HK-2 (cell line): ENCODE data around the gene SGCD.
A peak's percentile ranks its signal among the peaks of the same experiment; 100 is the strongest.

Experiments used
- DNase-seq: peaks from one replicate; pipeline ENCODE4 v3.0.0-alpha.2; 2018; ENCODE audit not compliant: unreplicated experiment

SGCD gene

DNA sequence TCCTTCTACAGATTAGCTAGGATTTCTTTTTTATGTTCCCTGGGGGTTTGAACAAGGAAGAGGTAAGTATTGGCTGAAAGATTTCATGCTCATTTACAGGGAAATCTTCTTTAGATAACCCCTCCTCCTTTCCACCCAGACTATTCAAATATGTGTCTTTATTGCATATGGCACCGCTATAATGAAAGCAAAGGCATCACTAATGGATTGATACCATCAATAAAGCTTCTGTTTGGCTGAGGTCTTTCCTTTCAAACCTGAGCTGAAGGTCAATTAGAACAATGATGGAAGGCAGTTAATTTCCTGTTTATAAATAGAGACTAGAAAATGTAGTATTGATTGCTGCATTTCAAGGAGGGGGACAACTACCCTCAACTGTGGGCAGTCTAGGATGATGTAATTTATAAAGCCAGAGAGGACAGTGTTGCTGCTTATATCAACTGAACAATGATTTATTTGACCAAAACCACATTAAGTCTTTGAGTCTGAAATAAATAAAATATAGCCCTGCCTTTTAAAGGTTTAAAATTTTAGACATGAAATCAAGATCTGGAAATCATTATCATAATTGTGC lies 132.9 kb downstream of the SGCD start:
- DNase-seq: no peak

DNA sequence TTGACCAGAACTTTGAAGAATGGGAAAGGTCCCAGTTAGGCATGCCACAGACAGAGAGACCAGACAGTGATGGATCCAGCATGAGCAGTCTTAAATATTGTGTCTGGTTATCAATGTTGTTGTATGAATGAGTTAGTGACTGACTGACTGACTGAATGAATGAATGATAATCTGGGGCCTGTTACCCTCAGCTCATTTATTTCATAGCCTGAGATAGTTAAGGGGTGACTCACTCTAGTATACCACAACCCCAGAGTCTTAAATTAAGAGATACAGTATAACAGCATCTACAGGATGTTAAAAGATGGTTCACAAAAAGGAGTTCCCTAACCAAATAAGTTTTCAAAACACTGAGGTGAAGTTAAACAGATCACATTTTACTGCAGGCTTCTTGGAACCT lies 133.5 kb downstream of the SGCD start:
- no peak for DNase-seq

DNA sequence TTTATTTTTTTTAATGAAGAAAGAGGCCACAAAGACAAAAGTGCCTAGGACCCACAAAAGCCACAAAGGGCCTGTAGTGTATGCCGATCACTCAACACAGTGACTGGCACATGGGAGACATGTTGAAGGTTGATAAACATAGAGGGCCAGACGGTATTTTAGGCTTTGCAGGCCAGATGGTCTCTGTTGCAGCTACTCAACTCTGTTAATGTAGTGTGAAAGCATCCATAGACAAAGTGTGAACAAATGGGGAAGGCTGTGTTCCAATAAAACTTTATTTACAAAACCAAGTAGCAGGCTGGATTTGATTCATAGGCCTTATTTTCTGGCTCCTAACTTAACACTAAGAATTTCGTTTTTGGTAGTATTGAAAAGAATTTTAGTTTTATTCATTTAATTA lies 139.9 kb downstream of the SGCD start:
- DNase-seq: no peak

DNA sequence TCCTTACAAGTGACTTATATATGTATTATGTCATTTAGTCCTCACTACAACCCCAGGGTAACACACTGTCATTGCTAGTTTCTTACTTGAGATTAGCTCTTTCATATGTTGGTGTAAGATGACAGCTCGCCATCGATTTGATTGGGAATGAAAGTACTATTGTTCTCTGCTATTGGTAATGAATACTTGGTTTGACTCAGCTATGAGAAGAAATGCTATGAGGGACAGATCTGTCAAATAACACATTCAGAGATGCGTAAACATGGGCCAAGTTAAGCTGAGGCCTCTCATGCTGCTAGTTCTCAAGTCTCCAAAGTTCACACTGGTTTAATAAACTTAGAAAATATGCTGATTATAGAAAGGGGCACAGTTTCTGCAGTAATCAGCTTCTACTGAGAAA lies 142.7 kb downstream of the SGCD start:
- DNase-seq: no peak

DNA sequence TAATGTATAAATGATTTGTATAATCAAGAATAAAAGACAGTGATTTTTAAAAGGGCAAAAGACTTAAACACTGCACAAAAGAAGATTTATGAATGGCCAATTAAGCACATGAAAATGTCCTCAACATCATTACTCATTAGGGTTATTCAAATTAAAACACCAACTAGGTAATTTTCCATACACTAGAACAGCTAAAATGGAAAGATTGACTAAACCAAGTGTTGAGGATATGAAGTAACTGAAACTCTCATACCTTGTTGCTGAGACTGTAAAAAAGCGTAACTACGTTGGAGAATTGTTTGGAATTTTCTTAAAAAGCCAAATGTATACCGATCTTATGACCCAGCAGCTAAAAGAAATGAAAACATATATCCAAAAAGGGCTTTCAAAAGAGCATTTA lies 144.9 kb downstream of the SGCD start:
- no peak for DNase-seq

DNA sequence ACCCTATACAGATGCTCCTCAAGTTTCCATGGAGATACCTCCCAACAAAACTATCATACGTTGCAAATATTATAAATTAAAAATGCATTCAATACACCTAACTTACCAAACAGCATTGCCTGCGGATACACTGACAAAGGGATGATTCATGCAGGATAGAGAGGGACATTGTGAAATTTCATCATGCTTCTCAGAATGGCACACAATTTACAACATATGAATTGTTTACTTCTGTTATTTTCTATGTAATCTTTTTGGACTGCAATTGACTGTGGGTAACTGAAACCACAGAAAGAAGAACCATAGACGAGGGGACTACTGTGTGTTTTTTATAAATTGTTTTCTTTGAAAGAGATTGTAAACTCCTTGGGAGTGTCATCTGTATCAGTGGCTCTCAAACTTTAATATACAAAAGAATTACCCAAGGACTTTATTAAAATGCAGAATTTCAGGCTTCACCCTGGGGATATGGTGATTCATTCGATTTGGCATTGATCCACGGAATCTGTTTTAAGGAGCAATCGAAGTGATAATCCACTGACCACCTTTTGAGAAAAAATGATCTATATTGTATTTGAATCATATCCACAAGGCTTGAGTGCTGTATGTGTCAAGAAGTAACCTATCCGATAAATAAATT lies 146.4 kb downstream of the SGCD start:
- no peak for DNase-seq

DNA sequence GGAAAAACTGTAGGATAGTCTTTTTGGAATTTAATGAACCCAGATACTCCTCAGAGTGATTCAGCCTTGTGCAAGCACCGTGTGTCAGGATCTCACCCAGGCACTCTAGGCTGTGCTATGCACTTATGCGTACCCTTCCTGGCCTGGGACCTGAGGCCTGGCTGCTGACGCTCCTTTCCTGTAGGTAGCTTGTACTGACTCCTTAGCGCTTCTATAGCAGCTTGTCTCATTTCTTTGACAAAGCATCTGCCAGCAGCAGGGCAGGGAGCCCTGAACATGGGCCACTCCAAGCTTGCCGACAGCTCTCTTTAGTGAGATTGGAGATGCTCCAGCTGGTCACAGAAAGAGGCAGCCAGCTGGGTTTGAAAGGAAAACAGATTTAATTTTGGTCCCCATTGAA lies 147.3 kb downstream of the SGCD start:
- DNase-seq: no peak

DNA sequence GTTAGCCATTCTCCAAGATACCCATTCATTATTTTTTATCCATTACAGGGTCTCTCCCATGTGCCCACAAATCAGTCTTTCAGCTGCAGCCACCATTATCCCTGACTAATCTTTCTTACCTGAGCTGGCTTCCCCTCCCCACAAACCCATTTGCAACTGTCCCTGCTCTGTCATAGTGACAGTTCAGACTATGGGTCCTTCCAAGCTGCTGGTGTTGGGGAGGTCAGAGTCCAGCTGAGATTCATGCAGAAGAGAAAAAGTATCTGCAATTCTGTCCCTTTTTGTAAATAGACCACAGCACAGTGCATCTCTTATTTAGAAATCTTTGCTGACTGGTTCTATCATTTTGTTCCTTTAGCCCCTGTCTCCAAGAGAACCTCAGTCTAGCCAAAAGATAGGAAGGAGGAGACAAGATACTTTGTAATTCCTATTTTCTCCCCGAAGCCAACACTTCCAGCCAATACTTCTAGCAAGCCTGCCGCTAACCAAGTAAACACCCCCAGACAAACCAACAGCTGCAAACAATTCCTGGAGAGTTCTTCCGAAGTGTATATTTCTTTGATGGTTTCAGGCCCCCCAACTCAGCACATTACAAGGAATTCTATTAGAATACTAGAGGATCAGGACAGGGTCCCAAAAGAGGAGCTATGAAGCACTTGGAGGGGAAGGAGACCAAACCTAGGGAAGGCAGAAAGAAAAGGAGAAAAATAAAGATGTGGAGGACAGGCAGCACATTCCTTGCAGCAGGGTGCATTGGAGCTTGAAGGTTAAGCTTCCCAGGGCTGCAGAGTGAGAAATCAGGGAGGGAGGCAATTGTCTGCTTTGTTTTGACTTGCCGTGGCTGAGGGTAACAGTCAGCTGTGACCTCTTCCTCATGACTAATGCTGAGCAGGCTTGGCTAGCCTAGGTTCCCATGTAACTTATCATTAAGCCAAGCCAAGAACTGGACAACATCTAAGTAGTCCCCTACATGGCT lies 148.5 kb downstream of the SGCD start:
- peak; percentile 19 for DNase-seq

DNA sequence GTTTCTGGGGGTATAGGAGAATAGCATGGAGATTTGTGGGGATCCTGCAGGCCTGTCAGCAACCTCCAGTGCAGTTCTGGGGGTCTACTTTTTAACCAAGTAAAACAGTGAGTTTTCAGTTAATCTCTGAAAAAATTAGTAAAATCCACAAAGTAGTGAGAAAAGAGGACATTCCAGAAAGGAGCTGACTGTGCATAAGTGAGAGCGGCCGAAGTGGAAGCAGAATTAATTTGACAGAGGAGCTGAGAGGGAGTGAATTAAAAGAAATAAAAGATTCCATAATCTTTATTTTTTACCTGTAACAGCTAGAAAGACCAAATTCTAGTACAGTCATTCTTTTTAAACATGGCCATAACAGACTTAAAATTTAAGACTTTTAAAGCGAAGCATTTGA lies 149.2 kb downstream of the SGCD start:
- no peak for DNase-seq

DNA sequence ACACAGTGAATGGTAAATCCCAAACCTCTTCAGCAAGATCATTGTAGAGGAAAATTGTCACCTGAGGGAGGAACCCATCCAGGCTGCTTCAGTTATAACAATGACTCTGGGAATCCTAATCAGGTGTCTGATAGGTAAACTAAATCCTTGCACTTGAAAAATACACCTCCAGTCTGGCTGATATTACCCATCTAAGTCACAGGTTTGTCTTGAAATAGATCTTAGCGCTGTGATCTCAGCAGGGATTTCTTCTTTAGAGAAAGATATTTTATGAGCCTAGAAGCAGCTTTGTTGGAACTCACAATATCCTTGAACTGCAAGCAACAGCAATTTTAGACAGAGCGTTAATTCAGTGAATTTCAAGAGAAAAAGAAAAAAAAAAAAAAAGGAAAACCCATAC lies 149.7 kb downstream of the SGCD start:
- no peak for DNase-seq

DNA sequence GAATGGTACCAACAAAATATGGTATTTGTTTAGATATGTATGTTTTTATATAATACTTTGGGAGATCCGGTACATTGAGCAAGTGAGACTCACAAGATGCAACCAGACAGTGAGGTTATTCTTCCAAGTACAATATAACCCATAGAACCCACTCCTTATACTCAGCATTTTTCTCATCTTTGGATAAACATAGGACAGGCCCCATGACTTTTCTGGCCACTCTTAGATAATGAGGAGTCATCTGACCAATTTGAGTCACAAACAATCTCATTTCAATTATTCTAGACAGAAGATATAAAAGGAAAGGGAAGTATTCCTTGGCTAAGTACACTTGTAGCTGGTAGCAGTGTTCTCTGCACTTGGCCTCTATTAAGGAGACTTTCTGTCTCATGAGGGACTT lies 150.2 kb downstream of the SGCD start:
- no peak for DNase-seq

DNA sequence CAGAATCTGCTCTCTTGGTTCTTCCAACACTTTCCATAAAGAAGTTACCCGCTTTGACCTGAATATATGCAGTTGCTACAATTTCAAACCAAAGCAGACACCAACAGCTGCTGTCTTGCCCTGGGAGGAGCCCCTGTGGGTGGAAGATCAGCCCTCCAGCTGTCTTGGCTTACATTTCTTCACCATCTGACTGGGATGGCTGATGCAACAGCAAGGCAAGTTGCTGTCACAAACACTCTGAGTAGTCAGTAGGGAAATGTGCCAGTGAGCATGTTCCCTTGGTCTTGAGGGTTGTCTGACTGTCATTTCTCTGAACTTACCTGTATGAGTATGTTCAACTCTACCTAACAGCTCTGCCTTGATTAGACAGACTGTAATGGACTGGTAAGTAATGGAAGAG lies 152.9 kb downstream of the SGCD start:
- no peak for DNase-seq

DNA sequence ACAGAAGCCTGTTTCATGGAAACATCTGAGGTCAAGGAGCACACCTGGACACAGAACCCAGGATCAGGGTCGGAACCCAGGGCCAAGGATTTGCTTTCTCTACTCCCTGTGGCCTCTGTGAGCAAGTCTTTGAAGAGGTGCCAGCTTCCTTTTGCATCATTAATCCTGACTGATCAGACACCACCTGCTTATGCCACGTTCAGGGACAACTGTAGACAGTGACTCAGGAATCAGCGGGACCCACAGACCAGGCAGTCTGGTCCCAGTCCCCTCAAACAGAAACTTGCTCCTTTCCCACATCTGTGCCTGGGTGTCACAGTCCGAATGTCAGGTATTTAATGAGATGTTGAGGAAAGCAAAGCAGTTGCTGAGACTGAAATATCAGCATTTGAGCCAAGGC lies 154.8 kb downstream of the SGCD start:
- no peak for DNase-seq

DNA sequence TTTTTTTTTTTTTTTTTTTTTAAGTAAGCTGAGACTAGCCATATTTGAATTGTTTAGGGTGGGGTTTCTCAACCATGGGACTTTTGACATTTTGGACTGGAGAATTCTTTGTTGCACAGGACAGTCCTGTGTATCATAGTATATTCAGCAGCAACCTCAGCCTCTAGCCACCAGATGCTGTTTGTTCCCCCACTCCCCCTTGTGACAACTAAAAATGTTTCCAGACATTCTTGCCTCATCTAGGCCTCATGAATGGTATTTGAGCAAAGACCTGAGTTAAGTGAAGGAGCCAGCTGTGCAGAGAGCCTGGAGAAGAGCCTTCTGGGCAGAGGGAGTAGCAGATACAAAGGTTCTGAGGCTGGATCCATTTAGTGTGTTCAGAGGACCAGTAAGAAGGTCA lies 155.9 kb downstream of the SGCD start:
- DNase-seq: no peak

DNA sequence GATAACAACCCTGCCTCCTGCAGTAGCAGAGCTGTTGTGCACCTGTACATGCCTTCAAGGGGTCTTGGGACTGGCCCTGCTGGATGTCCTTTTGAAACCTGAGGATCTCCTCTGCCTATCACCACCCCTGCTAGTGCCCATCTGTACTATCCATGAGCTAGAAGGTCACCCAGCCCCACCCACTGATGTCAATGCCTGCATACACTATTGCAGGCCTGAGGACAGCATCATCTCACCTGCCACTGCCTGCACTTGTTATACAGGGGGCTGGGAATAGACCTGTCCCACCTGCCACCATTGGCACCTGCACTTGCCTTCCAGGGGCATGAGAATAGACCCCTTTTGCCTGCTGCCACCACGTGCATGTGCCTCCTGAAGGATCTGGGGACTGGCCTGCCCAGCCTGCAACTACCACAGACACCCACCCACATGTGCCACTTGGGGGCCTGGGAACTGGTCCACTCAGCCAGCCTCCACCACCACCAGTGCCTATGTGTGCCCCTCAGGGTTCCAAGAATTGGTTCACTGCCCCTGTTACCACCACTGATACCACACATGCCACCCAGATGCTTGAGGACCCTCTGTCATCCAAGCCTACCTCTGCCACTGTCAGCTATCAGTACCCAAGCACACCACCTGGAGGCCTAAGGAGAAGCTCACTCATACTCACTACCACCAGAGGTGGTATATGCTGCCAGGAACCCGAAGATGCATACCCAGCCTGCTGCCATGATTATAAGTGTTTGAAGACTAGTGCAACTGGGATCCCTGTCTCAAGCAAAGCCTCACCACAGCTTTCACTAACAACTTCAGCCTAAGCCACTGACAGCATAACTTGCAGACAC lies 159.7 kb downstream of the SGCD start:
- no peak for DNase-seq

DNA sequence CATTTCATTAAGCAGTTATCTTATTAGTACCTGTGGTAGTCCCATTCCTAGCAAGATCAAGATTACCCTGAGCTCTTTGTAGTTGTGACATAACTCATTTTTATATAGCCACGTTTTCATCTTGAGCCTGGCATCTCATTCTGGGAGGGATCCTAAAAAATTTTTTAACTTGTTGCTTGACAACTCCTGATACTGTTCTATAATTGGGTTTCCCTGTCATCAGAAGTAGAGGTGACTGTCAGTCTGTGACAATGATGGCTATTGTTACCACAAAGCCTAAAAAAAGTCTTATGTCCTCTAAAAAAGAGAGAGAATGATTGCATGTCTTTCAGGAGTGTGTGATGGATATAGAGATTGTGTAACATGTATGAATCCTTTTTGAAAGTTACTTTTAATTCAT lies 164.8 kb downstream of the SGCD start:
- DNase-seq: no peak

DNA sequence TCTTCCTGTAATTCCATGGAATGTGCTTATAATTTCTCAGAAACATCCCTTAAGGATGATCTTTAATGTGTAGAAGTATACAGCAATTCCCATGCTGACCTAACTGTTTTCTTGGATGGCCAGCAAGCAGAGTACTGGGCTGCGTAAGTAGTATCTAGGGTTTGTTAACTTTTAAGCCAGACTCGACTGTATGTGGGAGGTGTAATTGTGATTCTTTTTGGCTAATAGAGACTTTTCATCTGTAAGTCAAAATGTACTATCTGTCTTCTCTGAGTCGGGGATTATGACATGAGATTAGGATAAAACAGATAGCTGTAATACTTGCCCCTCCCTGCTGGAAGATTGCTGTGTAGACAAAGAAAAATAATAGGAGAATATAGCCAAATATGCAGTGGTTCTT lies 169.3 kb downstream of the SGCD start:
- DNase-seq: no peak

DNA sequence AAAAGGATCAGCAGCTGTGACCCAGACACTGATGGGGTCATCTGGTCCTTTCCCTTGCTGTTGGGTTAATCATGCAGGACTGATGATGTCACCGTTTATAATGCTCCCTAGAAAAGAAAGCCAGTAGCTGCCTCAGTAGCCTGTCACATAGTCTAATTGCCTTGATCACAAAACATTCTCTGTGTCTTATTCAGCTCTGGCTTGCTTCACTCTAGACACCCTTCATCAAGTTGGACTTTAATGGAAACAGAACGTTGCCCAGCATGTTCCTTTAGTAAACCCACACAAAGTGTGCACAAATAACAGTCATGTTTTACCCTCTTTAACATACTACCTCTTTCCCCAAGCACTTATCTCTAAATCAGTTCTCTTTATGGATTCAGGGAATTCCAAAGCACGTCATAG lies 170.8 kb downstream of the SGCD start:
- no peak for DNase-seq

DNA sequence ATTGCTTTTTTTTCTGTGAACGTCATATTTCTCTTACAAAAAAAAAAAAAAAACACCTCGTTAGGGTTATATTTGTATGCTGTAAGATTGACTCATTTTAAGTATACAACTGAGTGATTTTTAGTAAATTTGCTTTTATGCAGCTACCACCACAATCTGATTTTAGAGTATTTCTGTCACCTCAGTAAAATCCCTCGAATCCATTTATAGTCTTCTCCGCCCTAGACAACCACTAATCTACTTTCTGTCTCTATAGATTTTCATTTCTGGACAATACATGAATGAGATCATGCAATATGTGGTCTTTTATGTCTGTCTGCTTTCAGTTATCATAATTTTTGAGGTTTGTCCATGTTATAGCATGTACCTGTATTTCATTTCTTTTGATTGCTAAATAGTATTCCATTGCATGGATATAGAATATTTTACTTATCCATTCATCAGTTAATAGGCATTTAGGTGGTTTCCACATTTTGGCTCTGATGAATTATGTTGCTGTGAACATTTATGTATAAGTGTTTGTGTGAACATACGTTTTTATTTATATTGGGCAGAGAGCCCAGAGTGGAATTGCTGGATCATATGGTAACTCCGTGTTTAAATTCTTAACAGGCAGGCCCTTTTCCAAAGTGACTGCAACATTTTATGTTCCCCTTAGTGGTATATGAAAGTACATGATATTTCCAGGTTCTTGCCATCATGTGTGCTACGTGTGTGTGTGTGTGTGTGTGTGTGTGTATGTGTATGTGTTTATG lies 171.4 kb downstream of the SGCD start:
- no peak for DNase-seq

DNA sequence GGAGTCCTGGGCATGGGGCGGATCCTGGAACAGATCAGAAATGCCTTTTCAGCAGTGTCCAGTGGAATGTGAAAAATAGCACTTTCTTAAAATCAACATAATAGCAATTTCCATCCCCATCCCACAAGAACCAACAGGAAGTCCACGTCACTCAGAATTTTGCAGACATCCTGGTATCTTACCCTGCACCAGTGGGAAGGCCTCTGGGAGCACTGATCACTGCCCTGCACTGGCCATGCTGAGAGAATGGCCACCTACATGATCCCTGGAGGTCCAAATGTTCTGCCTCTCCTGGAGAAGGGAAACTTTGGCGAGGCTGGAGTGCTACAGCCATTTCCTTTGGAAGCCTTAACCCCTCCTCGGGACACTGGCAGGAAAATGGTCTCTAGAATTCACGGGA lies 173.8 kb downstream of the SGCD start:
- DNase-seq: no peak

DNA sequence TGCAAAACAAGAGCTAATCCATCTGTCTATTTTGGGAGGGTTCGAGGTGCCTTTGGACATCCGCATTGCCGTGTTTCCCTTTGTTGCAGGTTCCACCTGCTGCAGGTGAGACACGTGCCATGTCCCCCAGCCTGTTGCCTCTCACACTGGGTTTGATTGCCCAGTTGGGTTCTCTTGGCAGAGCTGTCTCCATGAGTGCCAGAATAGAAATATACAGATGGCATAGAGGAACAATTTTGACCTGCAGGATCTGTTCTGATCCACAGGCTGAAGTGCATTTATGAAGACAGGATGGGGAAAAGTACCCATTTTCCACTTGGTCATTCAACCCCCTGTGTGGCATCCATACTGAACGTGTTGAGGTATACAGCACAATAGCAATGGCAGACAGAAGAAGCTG lies 178.1 kb downstream of the SGCD start:
- no peak for DNase-seq
